ENCODE results near the gene ATXN1.

ATXN1 gene

GRCh38 chr6:16372029-16372776 lies 389.1 kb downstream of the ATXN1 start:
- DNase-seq, result no peak

- DNase-seq, result no peak
Measured at GRCh38 chr6:16371401-16371800, 389.9 kb downstream of the ATXN1 start.

- DNase-seq, result no peak
Measured at GRCh38 chr6:16370943-16371342, 390.3 kb downstream of the ATXN1 start.

- no peak for DNase-seq
Measured at GRCh38 chr6:16369989-16370388, 391.3 kb downstream of the ATXN1 start.

- no peak for DNase-seq
Measured at GRCh38 chr6:16369140-16369745, 392.0 kb downstream of the ATXN1 start.

- no peak for DNase-seq
Measured at GRCh38 chr6:16367571-16367970, 393.7 kb downstream of the ATXN1 start.

- DNase-seq, result no peak
Measured at GRCh38 chr6:16363749-16364148, 397.5 kb downstream of the ATXN1 start.

GRCh38 chr6:16362819-16363589 lies 398.3 kb downstream of the ATXN1 start:
- no peak for DNase-seq

GRCh38 chr6:16362296-16362695 lies 399.0 kb downstream of the ATXN1 start:
- DNase-seq, result no peak

GRCh38 chr6:16361861-16362260 lies 399.4 kb downstream of the ATXN1 start:
- no peak for DNase-seq

- DNase-seq, result no peak
Measured at GRCh38 chr6:16361121-16361520, 400.1 kb downstream of the ATXN1 start.

- no peak for DNase-seq
Measured at GRCh38 chr6:16360365-16360764, 400.9 kb downstream of the ATXN1 start.

- DNase-seq, result no peak
Measured at GRCh38 chr6:16359563-16359962, 401.7 kb downstream of the ATXN1 start.

- DNase-seq, result no peak
Measured at GRCh38 chr6:16358531-16359138, 402.6 kb downstream of the ATXN1 start.

GRCh38 chr6:16355699-16356446 lies 405.4 kb downstream of the ATXN1 start:
- DNase-seq, result no peak

GRCh38 chr6:16355238-16355637 lies 406.0 kb downstream of the ATXN1 start:
- no peak for DNase-seq

GRCh38 chr6:16354692-16355091 lies 406.6 kb downstream of the ATXN1 start:
- DNase-seq, result no peak

- DNase-seq, result no peak
Measured at GRCh38 chr6:16352821-16353438, 408.3 kb downstream of the ATXN1 start.

GRCh38 chr6:16352258-16352635 lies 409.0 kb downstream of the ATXN1 start:
- DNase-seq, result no peak

GRCh38 chr6:16349544-16349943 lies 411.7 kb downstream of the ATXN1 start:
- no peak for DNase-seq

GRCh38 chr6:16346831-16347230 lies 414.4 kb downstream of the ATXN1 start:
- no peak for DNase-seq

All from NK-92 treated with Interleukin-12 subunit alpha and Interleukin-12 subunit beta, amount 100 ng/mL, for 24 hours (cell line).